ENCODE measurements around the gene IRAK2. TPM values are rescaled to one million over a fixed set of nuclear protein-coding genes. Genes with fewer than 3 reads are reported as not detected.

The IRAK2 gene
- total RNA-seq, 6 experiments from 2014 or later = 2.6 to 4.4 (median 3.5) TPM

DNA sequence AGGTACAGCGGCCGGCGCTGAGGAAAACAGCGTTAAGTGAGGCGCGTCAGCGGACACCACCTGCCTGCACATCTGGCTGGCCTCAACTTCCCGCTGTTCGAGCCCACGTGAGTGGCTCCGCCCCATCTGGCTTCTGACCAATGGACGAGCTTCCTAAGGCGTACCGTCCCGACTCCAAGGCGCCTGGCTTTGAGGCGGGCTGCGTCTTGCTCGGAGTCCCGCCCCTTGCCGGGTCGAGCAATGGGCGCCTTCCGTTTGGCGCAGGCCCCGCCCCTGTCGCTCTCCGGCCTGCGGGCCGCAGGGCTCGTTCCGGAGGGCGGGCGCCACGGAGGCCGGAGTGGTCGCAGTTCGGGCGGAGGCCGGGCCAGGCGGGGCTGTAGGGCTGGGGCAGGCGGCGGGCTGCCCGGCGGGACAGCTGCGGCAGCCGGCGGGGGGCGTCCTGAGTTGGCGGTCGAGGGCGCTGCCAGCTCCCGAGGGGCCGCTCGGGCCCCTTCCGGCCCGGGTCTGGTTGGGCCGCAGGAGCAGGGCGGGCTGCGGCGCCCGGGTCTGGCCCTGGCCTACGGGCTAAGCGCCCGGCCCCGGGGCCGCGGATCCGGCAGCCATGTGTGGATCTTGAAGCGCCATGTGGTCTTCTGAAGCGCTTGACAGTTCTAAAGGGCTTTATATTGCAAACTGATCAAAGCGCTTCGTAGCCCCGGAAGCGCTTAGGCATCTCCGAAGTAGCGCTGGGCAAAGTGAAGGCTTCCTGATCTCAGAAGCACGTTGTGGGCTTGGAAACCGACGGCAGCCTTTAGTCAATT, 83.7 kb downstream of the IRAK2 start, which contains the start of gene TATDN2:
Gene TATDN2, plus strand, starts transcription at position 276 of the 800 bp plus-strand sequence. CDS start 742 bp downstream, outside the sequence.
- peak within 1 kb of the TSS; percentile 98 for H3K4me3 Mint-ChIP-seq
- TF ChIP-seq, protein P1, sequence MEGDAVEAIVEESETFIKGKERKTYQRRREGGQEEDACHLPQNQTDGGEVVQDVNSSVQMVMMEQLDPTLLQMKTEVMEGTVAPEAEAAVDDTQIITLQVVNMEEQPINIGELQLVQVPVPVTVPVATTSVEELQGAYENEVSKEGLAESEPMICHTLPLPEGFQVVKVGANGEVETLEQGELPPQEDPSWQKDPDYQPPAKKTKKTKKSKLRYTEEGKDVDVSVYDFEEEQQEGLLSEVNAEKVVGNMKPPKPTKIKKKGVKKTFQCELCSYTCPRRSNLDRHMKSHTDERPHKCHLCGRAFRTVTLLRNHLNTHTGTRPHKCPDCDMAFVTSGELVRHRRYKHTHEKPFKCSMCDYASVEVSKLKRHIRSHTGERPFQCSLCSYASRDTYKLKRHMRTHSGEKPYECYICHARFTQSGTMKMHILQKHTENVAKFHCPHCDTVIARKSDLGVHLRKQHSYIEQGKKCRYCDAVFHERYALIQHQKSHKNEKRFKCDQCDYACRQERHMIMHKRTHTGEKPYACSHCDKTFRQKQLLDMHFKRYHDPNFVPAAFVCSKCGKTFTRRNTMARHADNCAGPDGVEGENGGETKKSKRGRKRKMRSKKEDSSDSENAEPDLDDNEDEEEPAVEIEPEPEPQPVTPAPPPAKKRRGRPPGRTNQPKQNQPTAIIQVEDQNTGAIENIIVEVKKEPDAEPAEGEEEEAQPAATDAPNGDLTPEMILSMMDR (IDR thresholded peaks at IDR 0.05) = peak; percentile 32; the same call in 1 of the 2 replicates
- peak within 1 kb of the TSS; percentile 88 for H3K27ac Mint-ChIP-seq
- peak; percentile 86 for DNase-seq
- peaks cover 5% of the 10 kb centered on the region for H3K27me3 Mint-ChIP-seq (ENCODE audit: insufficient read depth)
- H3K36me3 Mint-ChIP-seq (ENCODE audit: low read depth) = peaks cover 59% of the 10 kb centered on the region
- peaks cover 33% of the 10 kb centered on the region for H3K9me3 Mint-ChIP-seq
- peaks cover 29% of the 10 kb centered on the region for H3K4me1 Mint-ChIP-seq (ENCODE audit: low read depth)

DNA sequence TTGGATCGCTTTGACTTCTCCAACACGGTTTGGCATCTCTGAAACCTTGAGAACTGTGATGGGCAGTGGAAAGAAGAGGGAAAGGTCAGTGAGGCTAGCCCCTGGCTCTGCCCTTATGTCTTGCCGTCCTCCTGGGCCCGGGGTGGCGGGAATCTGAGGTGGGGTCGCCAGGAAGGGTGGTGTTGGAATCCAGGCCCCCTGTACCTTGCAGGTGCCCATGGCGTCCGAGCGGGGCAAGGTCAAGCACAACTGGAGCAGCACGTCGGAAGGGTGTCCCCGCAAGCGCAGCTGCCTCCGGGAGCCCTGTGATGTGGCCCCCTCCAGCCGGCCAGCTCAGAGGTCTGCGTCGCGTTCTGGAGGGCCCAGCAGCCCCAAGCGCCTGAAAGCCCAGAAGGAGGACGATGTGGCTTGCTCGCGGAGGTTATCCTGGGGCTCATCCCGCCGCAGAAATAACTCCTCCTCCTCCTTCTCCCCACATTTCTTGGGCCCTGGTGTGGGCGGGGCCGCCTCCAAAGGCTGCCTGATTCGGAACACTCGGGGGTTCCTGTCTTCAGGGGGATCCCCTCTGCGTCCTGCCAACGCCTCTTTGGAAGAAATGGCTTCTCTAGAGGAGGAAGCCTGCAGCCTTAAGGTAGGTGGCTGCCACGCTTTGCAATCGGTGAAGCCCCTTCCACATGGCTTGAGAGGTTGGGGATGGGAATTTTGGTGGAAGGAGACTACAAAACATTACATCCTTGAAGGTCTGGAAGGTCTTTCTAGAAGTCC, 84.4 kb downstream of the IRAK2 start:
- TF ChIP-seq, protein P1 (IDR thresholded peaks at IDR 0.05) = no peak
- peak overlapping the region; percentile 98 for H3K4me3 Mint-ChIP-seq
- H3K36me3 Mint-ChIP-seq (ENCODE audit: low read depth) = peaks cover 59% of the 10 kb centered on the region
- DNase-seq = no peak
- peaks cover 5% of the 10 kb centered on the region for H3K27me3 Mint-ChIP-seq (ENCODE audit: insufficient read depth)
- H3K9me3 Mint-ChIP-seq = peaks cover 33% of the 10 kb centered on the region
- H3K4me1 Mint-ChIP-seq (ENCODE audit: low read depth) = peaks cover 29% of the 10 kb centered on the region
- peak overlapping the region; percentile 88 for H3K27ac Mint-ChIP-seq

DNA sequence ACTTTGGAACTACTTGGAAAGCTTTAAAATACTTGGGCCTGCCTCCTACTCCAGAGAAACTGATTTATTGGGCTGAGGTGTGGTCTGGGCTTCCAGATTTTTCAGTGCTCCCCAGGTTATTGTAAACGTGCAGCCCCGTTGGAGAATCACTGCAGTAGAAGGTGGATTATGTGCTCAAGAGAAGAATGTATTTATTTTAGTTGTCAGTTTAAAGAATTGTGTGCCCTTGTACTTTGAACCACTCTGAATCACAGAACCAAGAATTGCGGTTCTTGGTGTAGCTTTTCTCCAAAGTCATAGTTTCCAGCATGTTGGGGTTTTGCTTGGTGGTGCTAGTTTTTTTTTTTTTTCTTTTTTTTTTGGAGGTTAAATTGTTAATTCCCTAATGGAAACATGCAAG, 85.1 kb downstream of the IRAK2 start:
- Mint-ChIP-seq H3K4me3 (peak overlapping the region; percentile 98), H3K36me3 (ENCODE audit: low read depth) (peaks cover 53% of the 10 kb centered on the region), H3K27ac (peak overlapping the region; percentile 88), H3K27me3 (ENCODE audit: insufficient read depth) (peaks cover 5% of the 10 kb centered on the region), H3K9me3 (peaks cover 27% of the 10 kb centered on the region), H3K4me1 (ENCODE audit: low read depth) (peaks cover 29% of the 10 kb centered on the region)
- DNase-seq = peak; percentile 20
- TF ChIP-seq, protein P1 (IDR thresholded peaks at IDR 0.05) = no peak

DNA sequence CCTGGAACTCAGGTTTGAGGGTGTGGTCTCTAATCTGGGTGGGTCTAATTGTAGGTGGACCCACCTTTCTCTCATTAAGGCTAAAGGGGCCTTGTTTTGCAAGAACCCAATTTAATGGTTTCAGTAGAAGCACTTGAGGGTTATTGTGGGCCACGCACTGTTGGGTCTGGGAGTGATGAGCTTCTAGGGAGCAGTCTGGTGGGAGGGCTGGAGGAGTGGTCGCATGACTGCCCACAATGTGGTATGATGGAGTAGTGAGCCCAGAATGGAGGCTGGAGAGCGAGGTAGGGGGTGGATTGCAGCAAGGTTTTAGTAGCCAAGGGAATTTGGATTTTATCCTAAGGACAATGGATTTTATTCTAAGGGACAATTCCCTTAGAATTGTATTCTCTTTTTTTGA, 86.3 kb downstream of the IRAK2 start:
- H3K4me1 Mint-ChIP-seq (ENCODE audit: low read depth) = peaks cover 29% of the 10 kb centered on the region
- peaks cover 5% of the 10 kb centered on the region for H3K27me3 Mint-ChIP-seq (ENCODE audit: insufficient read depth)
- H3K27ac Mint-ChIP-seq = no peak overlapping the region

DNA sequence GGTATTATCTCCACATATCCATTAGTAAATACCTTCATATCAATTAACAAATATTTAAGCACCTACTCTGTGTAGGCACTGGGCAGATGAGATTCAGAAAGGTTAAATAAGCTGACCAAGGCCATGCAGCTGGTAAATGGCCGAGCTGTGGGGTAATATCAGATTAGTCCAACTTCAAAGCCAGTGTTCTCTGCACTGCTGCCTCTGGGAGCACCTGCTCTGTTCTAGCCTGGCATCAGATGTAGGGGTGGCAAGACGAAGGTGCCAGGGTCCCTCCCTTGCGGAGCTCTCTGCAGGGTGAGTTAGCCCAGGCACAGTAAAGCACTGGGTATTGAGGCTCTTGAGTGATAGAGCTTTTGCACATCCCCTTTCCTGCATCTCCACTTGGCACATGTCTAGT, 89.0 kb downstream of the IRAK2 start:
- no peak for DNase-seq
- H3K4me1 Mint-ChIP-seq (ENCODE audit: low read depth) = peaks cover 20% of the 10 kb centered on the region
- H3K27ac Mint-ChIP-seq = no peak overlapping the region
- H3K36me3 Mint-ChIP-seq (ENCODE audit: low read depth) = peaks cover 43% of the 10 kb centered on the region
- H3K9me3 Mint-ChIP-seq = no peaks in the 10 kb centered on the region
- TF ChIP-seq, protein P1 (IDR thresholded peaks at IDR 0.05) = no peak
- no peak overlapping the region for H3K4me3 Mint-ChIP-seq
- peaks cover 3% of the 10 kb centered on the region; the same call in 1 of the 2 replicates for H3K27me3 Mint-ChIP-seq (ENCODE audit: insufficient read depth)

More for the DNA sequence above, 86.3 kb downstream of the IRAK2 start:
- TF ChIP-seq, protein P1 (IDR thresholded peaks at IDR 0.05) = no peak
- Mint-ChIP-seq H3K9me3 (peaks cover 15% of the 10 kb centered on the region), H3K36me3 (ENCODE audit: low read depth) (peaks cover 46% of the 10 kb centered on the region), H3K4me3 (peak overlapping the region; percentile 98)
- no peak for DNase-seq

All from HFFc6 (cell line).